Mesenchymal stem cell (in vitro differentiated cells and primary cell): ENCODE results near the gene EPS8L3.

ENCODE experiments used
- DNase-seq: peaks from one replicate; pipeline ENCODE4 v3.0.0-alpha.2; 2013
- H2AFZ ChIP-seq: one replicate; pipeline ENCODE4 v1.6.1; 2013; ENCODE audit warnings: low read depth, mild to moderate bottlenecking, control low read depth, inconsistent platforms, low read length, moderate library complexity
- H2AK5ac ChIP-seq: 2 replicates; pipeline ENCODE4 v1.6.1; 2013; ENCODE audit warnings: low read length, moderate library complexity, mild to moderate bottlenecking, inconsistent platforms; ENCODE audit not compliant: severe bottlenecking
- H2BK120ac ChIP-seq: one replicate; pipeline ENCODE4 v1.6.1; 2013; ENCODE audit warnings: low read depth, mild to moderate bottlenecking, inconsistent platforms, low read length, moderate library complexity
- H2BK12ac ChIP-seq, 2 experiments: one replicate each; pipeline ENCODE4 v1.6.1; 2013; ENCODE audit warnings: inconsistent platforms in 2 of 2, low read length in 2 of 2, mild to moderate bottlenecking in 2 of 2, moderate library complexity in 2 of 2, control low read depth in 1 of 2
- H2BK15ac ChIP-seq: one replicate; pipeline ENCODE4 v1.6.1; 2013; ENCODE audit warnings: mild to moderate bottlenecking, low read depth, inconsistent platforms; ENCODE audit not compliant: poor library complexity, severe bottlenecking
- H2BK5ac ChIP-seq: 2 replicates; pipeline ENCODE4 v1.6.1; 2013; ENCODE audit warnings: low read depth, mild to moderate bottlenecking, low read length, control low read depth, inconsistent platforms; ENCODE audit not compliant: poor library complexity, severe bottlenecking
- H3K14ac ChIP-seq, 2 experiments: one replicate each; pipeline ENCODE4 v1.6.1; 2013; ENCODE audit warnings: inconsistent platforms in 2 of 2, low read length in 2 of 2, control low read depth in 1 of 2, mild to moderate bottlenecking in 1 of 2, moderate library complexity in 1 of 2
- H3K18ac ChIP-seq, 2 experiments: one replicate each; pipeline ENCODE4 v1.6.1; 2013; ENCODE audit warnings: inconsistent platforms in 2 of 2, low read length in 2 of 2, control low read depth in 1 of 2, low read depth in 1 of 2, mild to moderate bottlenecking in 1 of 2
- H3K23ac ChIP-seq, 2 experiments: one replicate each; pipeline ENCODE4 v1.6.1; 2013; ENCODE audit warnings: inconsistent platforms in 2 of 2, low read length in 2 of 2, mild to moderate bottlenecking in 2 of 2, moderate library complexity in 2 of 2, control low read depth in 1 of 2
- H3K27ac ChIP-seq: 2 replicates; pipeline ENCODE4 v1.5.1; 2013; ENCODE audit warnings: mild to moderate bottlenecking, moderate library complexity, low read length, control low read depth, inconsistent platforms; ENCODE audit not compliant: poor library complexity, severe bottlenecking
- H3K27me3 ChIP-seq, 2 experiments: 2 replicates each; pipeline versions ENCODE4 v1.6.1 to v1.7.0; 2013; ENCODE audit warnings: low read length in 2 of 2, mild to moderate bottlenecking in 2 of 2, moderate library complexity in 2 of 2, control low read depth in 1 of 2, inconsistent platforms in 1 of 2; ENCODE audit not compliant: control insufficient read depth in 1 of 2, insufficient read depth in 1 of 2
- H3K36me3 ChIP-seq, 2 experiments: 2 replicates each; pipeline versions ENCODE4 v1.6.1 to v1.7.0; 2013; ENCODE audit warnings: low read length in 2 of 2, control low read depth in 1 of 2, inconsistent platforms in 1 of 2, low read depth in 1 of 2, mild to moderate bottlenecking in 1 of 2; ENCODE audit not compliant: insufficient read depth in 2 of 2, control insufficient read depth in 1 of 2
- H3K4ac ChIP-seq, 2 experiments: one replicate each; pipeline ENCODE4 v1.6.1; 2013; ENCODE audit warnings: inconsistent platforms in 2 of 2, low read length in 2 of 2, mild to moderate bottlenecking in 2 of 2, moderate library complexity in 2 of 2, control low read depth in 1 of 2, low read depth in 1 of 2
- H3K4me1 ChIP-seq: 2 replicates; pipeline ENCODE4 v1.6.1; 2013; ENCODE audit warnings: low read depth, low read length, control low read depth; ENCODE audit not compliant: control insufficient read depth, insufficient read depth
- H3K4me2 ChIP-seq: 2 replicates; pipeline ENCODE4 v1.6.1; 2013; ENCODE audit warnings: low read length, mild to moderate bottlenecking, inconsistent platforms; ENCODE audit not compliant: poor library complexity, severe bottlenecking
- H3K4me3 ChIP-seq, 2 experiments: 2 replicates each; pipeline versions ENCODE4 v1.5.1 to v1.7.0; 2013; ENCODE audit warnings: low read length in 2 of 2, mild to moderate bottlenecking in 2 of 2, control low read depth in 1 of 2, low read depth in 1 of 2; ENCODE audit not compliant: insufficient read depth in 1 of 2
- H3K79me1 ChIP-seq: replicated peaks from 2 replicates; pipeline ENCODE4 v1.6.1; 2013; ENCODE audit warnings: mild to moderate bottlenecking, control low read depth, low read length, inconsistent platforms; ENCODE audit not compliant: poor library complexity, severe bottlenecking
- H3K9ac ChIP-seq: 2 replicates; pipeline ENCODE4 v1.7.0; 2013; ENCODE audit warnings: mild to moderate bottlenecking, low read length, moderate library complexity
- H3K9me3 ChIP-seq: 2 replicates; pipeline ENCODE4 v1.7.0; 2013; ENCODE audit warnings: mild to moderate bottlenecking, low read length; ENCODE audit not compliant: control insufficient read depth
- H4K8ac ChIP-seq: one replicate; pipeline ENCODE4 v1.6.1; 2013; ENCODE audit warnings: inconsistent platforms, mild to moderate bottlenecking, low read length, moderate library complexity
- H4K91ac ChIP-seq: one replicate; pipeline ENCODE4 v1.6.1; 2013; ENCODE audit warnings: mild to moderate bottlenecking, low read length, inconsistent platforms
- WGBS: methylation state at CpG from one replicate; pipeline ENCODE4 v1.1.7; 2013; ENCODE audit warnings: mixed read lengths; 5-methylcytosine and 5-hydroxymethylcytosine counted together

Gene EPS8L3

GRCh38 chr1:109807822-109808680, 44.3 kb upstream of the EPS8L3 start:
- no peak overlapping the region for H3K9ac ChIP-seq
- peak overlapping the region in 1 of 2 experiments; percentile 76 for H3K18ac ChIP-seq
- no peak overlapping the region for H3K4me2 ChIP-seq
- H3K4me1 ChIP-seq, result peaks cover 13% of the 10 kb centered on the region
- H3K27ac ChIP-seq, result no peak overlapping the region
- H4K8ac ChIP-seq, result no peak overlapping the region
- H3K4ac ChIP-seq, result no peak overlapping the region
- 67% methylated on average over 5 of the region's 6 CpGs for WGBS
- no peak overlapping the region for H2BK120ac ChIP-seq
- peak overlapping the region in 1 of 2 experiments; percentile 16 for H2BK12ac ChIP-seq
- H2AK5ac ChIP-seq, result no peak overlapping the region
- no peak for DNase-seq
- no peaks in the 10 kb centered on the region for H3K79me1 ChIP-seq
- H3K9me3 ChIP-seq, result no peaks in the 10 kb centered on the region
- no peak overlapping the region for H2BK5ac ChIP-seq
- no peaks in the 10 kb centered on the region for H3K36me3 ChIP-seq
- H3K27me3 ChIP-seq, result no peaks in the 10 kb centered on the region
- peak overlapping the region; percentile 73 for H4K91ac ChIP-seq
- H2AFZ ChIP-seq, result no peak overlapping the region
- H2BK15ac ChIP-seq, result peak overlapping the region; percentile 17
- peak overlapping the region in 1 of 2 experiments; percentile 12 for H3K14ac ChIP-seq
- H3K23ac ChIP-seq, result no peak overlapping the region
- no peak overlapping the region for H3K4me3 ChIP-seq

DNA sequence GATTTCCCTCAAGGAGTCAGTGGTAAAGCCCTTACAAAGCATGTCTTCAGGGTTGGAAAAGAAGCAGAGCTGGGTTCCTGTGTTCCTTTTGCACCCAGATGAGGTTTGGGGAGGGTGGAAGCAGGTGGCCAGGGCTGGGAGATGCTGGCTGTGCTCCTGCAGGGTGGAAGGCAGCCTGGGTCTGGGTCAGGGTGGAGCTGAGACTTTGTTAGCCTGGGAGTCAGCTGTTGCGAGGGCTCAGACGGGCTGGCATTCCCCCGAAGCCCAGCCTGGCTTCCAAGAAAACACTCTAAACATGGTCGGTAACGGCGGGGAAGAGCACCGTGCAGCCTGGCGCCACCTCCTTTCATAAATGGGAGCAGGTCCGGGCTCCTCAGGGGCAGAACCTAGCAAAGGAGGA, 43.7 kb upstream of the EPS8L3 start:
- no peaks in the 10 kb centered on the region for H3K36me3 ChIP-seq
- peak overlapping the region; percentile 29 to 34 for H3K18ac ChIP-seq
- H2BK120ac ChIP-seq, result peak overlapping the region; percentile 39
- H2AFZ ChIP-seq, result no peak overlapping the region
- H3K79me1 ChIP-seq, result no peaks in the 10 kb centered on the region
- no peaks in the 10 kb centered on the region for H3K27me3 ChIP-seq
- no peak overlapping the region for H3K4me2 ChIP-seq
- H2BK12ac ChIP-seq, result peak overlapping the region in 1 of 2 experiments; percentile 54
- no peak overlapping the region for H3K14ac ChIP-seq
- H2BK5ac ChIP-seq, result no peak overlapping the region
- H3K27ac ChIP-seq, result no peak overlapping the region
- no peak overlapping the region for H4K8ac ChIP-seq
- no peak overlapping the region for H2BK15ac ChIP-seq
- H3K9ac ChIP-seq, result peak overlapping the region; percentile 13
- H3K4me1 ChIP-seq, result peaks cover 13% of the 10 kb centered on the region
- H4K91ac ChIP-seq, result peak overlapping the region; percentile 73
- no peak overlapping the region for H3K23ac ChIP-seq
- H3K4me3 ChIP-seq, result no peak overlapping the region
- H2AK5ac ChIP-seq, result no peak overlapping the region
- H3K9me3 ChIP-seq, result no peaks in the 10 kb centered on the region
- no peak overlapping the region for H3K4ac ChIP-seq
- DNase-seq, result no peak
- WGBS, result 90% methylated on average over 9 of the region's 9 CpGs

GRCh38 chr1:109806733-109807400, 43.1 kb upstream of the EPS8L3 start:
- Histone ChIP-seq H3K9me3 (no peaks in the 10 kb centered on the region), H3K14ac (no peak overlapping the region), H2BK120ac (peak overlapping the region; percentile 39), H2BK15ac (no peak overlapping the region), H3K18ac (peak overlapping the region; percentile 13 to 34), H3K4ac (peak overlapping the region; percentile 3 to 15), H3K4me1 (peaks cover 13% of the 10 kb centered on the region), H4K8ac (peak overlapping the region; percentile 45), H3K23ac (no peak overlapping the region), H3K36me3 (no peaks in the 10 kb centered on the region), H3K9ac (peak overlapping the region; percentile 13), H4K91ac (peak overlapping the region; percentile 81), H2BK5ac (no peak overlapping the region), H3K79me1 (no peaks in the 10 kb centered on the region), H2AK5ac (no peak overlapping the region), H3K27me3 (no peaks in the 10 kb centered on the region), H3K27ac (no peak overlapping the region), H2BK12ac (peak overlapping the region; percentile 30 to 52), H3K4me2 (no peak overlapping the region), H3K4me3 (no peak overlapping the region), H2AFZ (no peak overlapping the region)
- WGBS, result 87% methylated on average over 6 of the region's 6 CpGs
- DNase-seq, result no peak

DNA sequence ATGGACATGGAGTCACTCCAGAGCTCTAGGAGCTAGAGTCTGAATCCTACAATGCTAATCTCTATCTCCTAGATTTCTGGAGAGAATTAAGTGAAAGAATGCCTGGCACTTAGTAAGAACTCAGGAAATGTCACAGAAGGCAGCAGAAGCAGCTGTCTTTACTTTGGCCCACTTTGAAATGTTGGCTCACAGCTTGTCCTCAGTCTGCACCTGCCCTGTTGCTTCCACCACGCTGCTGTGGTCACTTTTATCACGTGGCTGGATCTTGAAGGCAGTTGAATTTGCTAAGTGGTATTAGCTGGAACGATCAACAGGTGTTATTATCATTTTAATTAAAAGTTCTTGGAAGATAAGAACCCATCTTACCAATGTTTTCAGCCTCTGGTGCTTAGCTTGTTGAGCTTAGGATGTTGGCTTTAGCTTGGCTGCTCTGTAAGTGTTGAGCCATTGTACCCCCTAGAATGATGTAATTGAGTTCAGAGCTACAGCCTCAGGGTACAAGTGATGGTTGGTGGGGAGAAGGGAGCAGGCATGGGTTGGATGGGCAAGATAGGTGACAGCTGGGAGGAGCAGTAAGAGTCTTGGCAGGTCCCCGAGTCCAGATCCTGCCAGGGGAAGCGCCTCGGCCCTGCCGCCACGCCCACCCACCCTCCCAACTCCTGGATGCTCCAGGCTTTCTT, 41.9 kb upstream of the EPS8L3 start:
- H3K23ac ChIP-seq, result no peak overlapping the region
- DNase-seq, result no peak
- no peak overlapping the region for H4K91ac ChIP-seq
- no peak overlapping the region for H3K4me2 ChIP-seq
- no peak overlapping the region for H2BK5ac ChIP-seq
- no peak overlapping the region for H2BK12ac ChIP-seq
- H2BK120ac ChIP-seq, result no peak overlapping the region
- no peaks in the 10 kb centered on the region for H3K27me3 ChIP-seq
- no peak overlapping the region for H3K4me3 ChIP-seq
- peaks cover 14% of the 10 kb centered on the region for H3K4me1 ChIP-seq
- H3K9ac ChIP-seq, result no peak overlapping the region
- 71% methylated on average over 2 of the region's 8 CpGs for WGBS
- no peak overlapping the region for H3K18ac ChIP-seq
- H3K36me3 ChIP-seq, result no peaks in the 10 kb centered on the region
- no peak overlapping the region for H3K14ac ChIP-seq
- H3K9me3 ChIP-seq, result no peaks in the 10 kb centered on the region
- no peak overlapping the region for H2AK5ac ChIP-seq
- H3K27ac ChIP-seq, result no peak overlapping the region
- no peak overlapping the region for H2BK15ac ChIP-seq
- no peak overlapping the region for H4K8ac ChIP-seq
- no peak overlapping the region for H3K4ac ChIP-seq
- no peaks in the 10 kb centered on the region for H3K79me1 ChIP-seq
- no peak overlapping the region for H2AFZ ChIP-seq
